NCI-H2081 (cell line): ENCODE data around the gene PIP4K2C.
A peak's percentile ranks its signal among the peaks of the same experiment; 100 is the strongest.
"Not testable (repeated sequence)": the region's sequence is repeated elsewhere in the genome, so short reads cannot be mapped to it uniquely, and the experiment has no call there.

Experiments used
- DNase-seq, 2 experiments: peaks; one replicate each; lab custom pipeline; 2025; lab: John Stamatoyannopoulos, UW

PIP4K2C gene

GRCh38 chr12:57560516-57560915 is 30.5 kb upstream of the PIP4K2C start:
- no peak for DNase-seq

- not testable (repeated sequence) for DNase-seq
Observed at GRCh38 chr12:57561117-57561516, 29.9 kb upstream of the PIP4K2C start.

- no peak for DNase-seq
Observed at GRCh38 chr12:57563358-57563757, 27.6 kb upstream of the PIP4K2C start.

- no peak for DNase-seq
Observed at GRCh38 chr12:57564178-57564740, 26.7 kb upstream of the PIP4K2C start.

- DNase-seq: no peak
Observed at GRCh38 chr12:57568838-57569237, 22.2 kb upstream of the PIP4K2C start.

- DNase-seq: no peak
Observed at GRCh38 chr12:57569858-57570257, 21.1 kb upstream of the PIP4K2C start.

GRCh38 chr12:57570438-57570837 is 20.6 kb upstream of the PIP4K2C start:
- not testable (repeated sequence) for DNase-seq

GRCh38 chr12:57571926-57572762 is 18.8 kb upstream of the PIP4K2C start:
- no peak for DNase-seq

GRCh38 chr12:57574795-57575194 is 16.2 kb upstream of the PIP4K2C start:
- DNase-seq: no peak

- no peak for DNase-seq
Observed at GRCh38 chr12:57575771-57576612, 15.0 kb upstream of the PIP4K2C start.

- DNase-seq: no peak
Observed at GRCh38 chr12:57576613-57577160, 14.3 kb upstream of the PIP4K2C start.

- DNase-seq: no peak
Observed at GRCh38 chr12:57577981-57578758, 12.8 kb upstream of the PIP4K2C start.

GRCh38 chr12:57579011-57579410 is 12.0 kb upstream of the PIP4K2C start:
- DNase-seq: no peak

GRCh38 chr12:57579677-57580465 is 11.1 kb upstream of the PIP4K2C start:
- no peak for DNase-seq

GRCh38 chr12:57580466-57580795 is 10.6 kb upstream of the PIP4K2C start:
- no peak for DNase-seq

- DNase-seq: no peak
Observed at GRCh38 chr12:57581802-57582201, 9.2 kb upstream of the PIP4K2C start.

- DNase-seq: no peak
Observed at GRCh38 chr12:57582440-57582839, 8.6 kb upstream of the PIP4K2C start.

GRCh38 chr12:57583008-57583831 is 7.8 kb upstream of the PIP4K2C start:
- peak; percentile 78 to 81 for DNase-seq

GRCh38 chr12:57584050-57584449 is 6.9 kb upstream of the PIP4K2C start:
- no peak for DNase-seq

- DNase-seq: no peak
Observed at GRCh38 chr12:57584690-57585089, 6.3 kb upstream of the PIP4K2C start.
